Activated CD4-positive, alpha-beta T cell treated with anti-CD3 and anti-CD28 coated beads for 24 hours (primary cell): Measurements from ENCODE around the gene ITPRID2.
A peak's percentile ranks its signal among the peaks of the same experiment; 100 is the strongest.

ENCODE experiments used
- DNase-seq, 2 donors: peaks; one replicate each; pipeline ENCODE4 v3.0.0-alpha.2; 2020; ENCODE audit warnings: low read depth in 2 of 2

Gene ITPRID2

DNA sequence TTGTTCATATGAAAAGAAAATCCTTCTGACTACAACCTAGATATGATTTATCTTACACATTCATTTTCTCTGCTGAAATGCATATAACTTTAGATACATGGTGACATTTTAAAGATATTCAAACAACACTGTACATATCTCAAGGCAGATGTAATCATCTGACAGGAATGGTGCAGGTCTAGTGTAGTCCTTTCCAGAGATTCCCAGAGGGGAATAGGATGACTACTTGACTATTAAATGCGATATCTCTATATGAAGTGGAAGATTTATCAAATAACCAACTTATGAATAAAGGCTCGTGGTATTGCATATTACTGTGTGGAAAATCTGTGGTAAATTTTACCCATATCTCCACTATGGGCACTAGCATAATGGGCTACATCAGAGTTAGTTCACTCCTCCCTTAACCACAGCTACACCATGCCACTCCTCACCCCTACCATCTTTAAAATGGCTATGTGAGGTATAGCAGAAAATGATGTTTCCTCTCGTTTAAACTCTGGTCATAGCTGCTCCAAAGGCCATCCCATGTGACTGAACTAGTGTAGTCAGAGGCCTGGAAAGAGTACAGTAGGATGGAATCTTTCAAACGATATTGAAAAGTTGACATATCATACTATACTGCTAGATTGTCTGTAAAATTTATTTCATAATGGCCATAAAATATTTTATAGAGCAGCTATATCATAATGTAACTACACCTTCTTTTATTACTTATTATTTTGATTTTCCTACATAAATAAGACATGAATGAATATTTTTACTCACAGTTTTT, 9.1 kb upstream of the ITPRID2 start:
- no peak for DNase-seq

DNA sequence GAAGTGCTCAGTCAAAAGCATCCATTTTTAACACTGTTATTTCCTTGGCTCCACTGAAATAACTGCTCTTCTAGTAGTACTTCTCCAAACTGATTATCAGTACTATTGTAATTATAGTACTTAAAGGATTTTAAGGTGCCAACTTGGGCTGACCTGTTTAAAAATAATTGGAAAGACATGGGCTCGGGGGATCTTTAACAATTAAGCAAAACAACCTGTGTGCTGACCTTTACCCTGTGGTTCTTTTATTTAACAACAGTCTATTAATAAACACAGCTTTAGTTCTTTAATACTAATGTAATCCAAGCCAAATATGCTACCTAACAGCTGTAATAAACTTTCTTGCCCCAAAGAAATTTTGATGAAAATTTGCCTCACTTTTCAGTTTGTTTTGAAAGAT, 6.9 kb upstream of the ITPRID2 start:
- DNase-seq = no peak

DNA sequence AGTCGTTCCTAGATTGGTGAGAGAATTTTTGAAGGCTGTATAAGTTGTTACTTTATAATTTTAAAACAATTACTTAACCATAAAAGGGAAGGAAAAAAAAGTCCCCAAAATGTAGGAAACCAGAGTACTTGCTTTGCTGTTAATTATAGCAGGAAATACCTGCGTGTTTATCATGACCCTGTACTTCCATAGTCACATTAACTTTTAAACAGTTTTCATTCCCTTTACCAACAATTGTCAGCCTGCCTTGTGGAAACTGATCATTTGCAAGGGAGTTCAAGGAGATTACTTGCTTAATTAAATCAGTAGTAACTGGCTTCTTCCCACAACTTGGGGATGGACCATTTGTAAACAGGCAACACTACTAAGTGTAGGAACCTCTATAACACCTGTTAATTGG, 6.4 kb upstream of the ITPRID2 start:
- DNase-seq = no peak

DNA sequence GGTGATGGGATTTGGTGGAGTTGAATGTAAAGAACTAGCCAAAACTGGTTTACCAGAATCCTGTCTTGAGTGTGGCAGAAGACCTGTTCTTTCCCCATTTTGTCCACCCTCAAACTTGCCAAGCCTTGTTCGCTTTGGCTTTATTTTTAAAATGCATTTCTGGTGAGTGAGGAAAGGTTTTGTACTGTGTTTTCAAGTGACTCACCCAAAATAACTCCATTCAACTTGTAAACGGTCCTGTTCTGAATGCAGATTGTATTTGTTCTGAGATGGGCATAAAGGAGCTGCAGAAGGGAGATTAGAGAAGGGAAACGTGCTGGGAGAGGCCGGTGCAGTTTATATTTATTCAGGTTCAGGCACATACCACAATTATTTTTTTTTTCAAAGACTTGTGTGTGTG, 5.3 kb upstream of the ITPRID2 start:
- no peak for DNase-seq

DNA sequence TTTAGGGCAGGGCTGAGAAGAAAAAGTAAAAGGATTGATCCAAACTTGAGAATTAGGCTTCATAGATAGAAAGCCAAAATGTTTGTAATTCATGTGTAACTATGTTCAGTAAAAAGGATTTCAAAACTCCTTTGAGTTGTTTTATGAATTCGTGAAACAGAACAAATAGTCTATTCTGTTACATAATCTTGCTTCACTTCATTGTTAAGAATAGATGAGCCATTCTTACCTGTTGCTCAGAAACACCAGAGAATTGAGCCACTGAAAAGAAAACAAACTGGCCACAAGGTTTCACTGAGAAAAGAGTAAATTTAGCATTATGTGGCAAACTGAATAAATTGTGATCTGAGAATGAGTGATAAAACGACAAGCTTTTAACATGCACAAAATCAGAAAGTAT, 4.5 kb upstream of the ITPRID2 start:
- no peak for DNase-seq

DNA sequence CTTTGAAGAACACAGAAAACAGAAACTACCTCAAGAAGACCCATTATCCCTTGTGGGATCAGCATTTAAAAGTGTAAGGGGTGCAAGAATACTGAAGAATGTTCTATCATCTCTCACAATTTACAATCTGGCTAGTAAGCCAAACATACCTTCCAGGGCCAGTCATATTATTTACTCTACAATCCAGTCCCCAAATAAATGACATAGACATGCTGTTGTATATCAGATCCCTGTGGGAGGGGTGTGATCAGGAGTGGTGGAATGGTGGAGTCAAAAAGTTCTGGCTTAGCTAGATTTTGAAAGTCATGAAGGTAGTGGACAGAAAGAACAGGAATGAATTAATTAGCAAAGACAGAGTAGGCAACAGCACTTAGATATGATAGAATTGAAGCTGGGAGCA, 1.8 kb upstream of the ITPRID2 start:
- no peak for DNase-seq

DNA sequence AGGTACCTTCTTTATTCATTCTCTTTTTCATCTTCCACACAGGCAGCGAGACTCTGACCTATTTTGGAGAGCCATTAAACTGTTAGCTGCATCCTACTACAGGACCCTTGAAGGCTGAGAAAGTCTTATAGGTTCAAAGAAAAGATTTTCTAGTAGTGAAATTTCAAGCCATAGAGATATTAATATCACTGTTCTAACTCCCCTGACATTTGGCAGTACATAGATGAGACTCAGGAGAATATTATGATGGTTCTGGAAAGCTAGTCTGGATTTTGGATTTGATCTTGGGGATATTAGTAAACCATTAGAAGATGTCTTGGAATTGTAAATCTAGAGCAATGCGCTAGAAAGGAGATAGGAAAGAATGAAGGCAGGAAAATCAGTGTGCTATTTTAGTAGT, 1.3 kb upstream of the ITPRID2 start:
- no peak for DNase-seq

DNA sequence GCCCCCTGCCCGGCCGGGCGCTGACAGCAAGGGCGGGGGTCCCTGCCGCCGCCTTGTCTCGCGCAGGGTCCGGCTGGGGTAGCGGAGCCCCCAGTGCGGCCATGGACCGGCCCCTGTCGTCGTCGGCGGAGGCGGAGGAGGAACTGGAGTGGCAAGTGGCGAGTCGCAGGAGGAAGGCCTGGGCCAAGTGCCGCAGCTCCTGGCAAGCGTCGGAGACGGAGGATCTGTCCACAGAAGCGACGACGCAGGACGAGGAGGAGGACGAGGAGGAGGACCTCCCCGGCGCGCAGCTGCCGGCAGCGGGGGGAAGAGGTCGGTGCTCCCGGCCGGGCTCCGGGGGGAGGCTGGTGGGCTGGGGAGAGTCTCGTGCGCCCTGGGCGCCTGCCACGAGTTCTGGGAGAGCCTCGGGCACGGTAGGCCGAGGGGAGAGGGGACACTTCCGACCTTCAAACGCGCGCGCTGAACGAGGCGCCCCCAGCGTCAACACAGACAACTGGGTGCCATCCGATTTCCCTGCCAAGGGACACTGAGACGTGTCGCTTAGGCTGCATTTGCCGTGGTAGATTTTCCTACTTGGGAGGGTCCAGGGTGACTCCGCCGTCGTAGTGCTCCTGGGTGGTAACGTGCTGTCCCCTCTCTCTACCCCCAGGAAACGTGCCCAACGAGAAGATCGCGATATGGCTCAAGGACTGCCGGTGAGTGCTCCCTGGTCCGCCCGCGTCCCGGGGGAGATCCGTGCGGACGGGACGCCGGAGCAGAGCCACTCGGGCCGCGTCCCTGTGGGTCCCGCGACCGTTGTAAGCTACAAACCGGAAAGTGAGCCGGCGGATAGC, 652 bp downstream of the ITPRID2 start:
- peak; percentile 21 to 30 for DNase-seq

DNA sequence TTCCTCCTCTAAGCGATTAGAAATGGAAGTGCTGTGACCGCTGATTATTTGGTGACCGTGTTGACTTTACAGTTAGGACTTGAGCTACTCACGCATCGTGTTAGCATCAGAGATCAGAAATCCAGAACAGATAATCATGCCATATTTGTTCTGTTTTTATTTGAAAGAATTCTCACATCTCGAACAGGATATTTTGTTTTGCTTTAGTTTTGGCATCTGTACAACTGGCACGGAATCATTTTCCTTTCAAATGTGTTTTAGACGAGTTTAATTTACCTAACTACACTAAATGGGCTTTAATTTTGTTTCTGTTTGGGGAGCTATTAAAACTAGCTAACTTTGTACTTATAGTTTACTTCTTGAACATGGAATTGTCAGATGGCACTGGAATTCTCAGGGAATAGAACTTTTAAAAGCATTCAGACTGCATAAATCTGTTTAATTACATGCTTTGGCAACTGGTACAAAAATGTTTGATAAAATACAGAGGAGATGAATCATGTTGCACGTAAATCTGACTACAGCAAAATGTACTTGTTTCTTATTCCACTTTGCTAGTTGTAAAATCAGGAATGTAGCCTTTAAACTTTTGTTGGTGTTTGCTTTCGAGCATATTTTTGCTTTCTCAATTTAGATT, 1.4 kb downstream of the ITPRID2 start:
- no peak for DNase-seq

DNA sequence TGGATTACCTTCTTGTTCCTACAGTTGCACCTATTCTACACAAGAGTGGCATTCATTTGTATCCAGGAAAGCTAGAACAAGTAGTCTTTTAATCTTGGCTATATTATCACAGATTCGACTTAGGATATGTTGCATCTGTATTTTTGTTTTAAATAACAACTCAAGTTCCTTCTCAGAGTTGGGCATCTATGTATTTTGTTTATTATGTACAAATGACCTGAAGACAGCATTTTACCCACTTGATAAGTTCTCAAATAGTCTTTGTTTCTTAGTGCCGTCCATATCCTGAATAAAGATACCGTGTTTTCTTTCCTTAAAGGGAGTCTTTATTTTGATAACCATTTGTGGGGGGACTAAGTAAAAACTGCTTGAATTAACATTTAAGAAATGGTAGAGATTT, 2.9 kb downstream of the ITPRID2 start:
- no peak for DNase-seq

DNA sequence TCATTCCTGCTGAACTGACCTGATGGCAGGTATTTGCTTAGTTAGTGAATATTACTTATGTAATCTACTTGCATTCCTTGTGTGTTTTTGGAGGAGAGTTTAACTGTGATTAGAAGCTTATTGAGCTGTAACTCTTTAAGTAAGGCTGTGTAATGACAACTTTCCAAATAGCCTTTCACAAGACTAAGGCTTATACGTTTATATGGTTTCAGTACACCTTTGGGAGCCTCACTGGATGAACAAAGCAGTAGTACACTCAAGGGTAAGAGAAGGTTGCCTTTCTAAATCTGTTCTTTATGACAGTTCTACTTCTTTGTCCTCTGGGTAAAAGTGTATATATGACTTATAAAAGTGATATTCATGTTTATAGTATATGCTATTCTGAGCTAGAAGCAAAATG, 4.3 kb downstream of the ITPRID2 start:
- DNase-seq = no peak

DNA sequence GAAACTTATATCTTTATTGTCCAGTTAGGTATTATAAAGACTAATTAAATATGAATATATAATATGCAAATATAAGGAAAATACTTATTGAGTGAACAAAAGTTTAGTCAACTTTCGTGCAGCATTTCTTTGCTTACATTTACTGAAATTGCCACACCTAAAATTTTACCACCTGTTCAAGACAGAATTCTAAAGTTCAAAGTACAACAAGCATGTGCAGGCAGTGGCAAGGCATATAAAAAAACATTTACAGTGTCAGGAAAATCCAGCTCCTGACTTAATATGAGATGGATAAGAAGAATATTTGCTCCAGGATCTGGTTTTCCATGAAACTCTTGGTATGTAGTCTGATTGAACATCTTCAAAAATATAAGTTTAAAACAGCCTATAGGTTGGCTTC, 4.8 kb downstream of the ITPRID2 start:
- DNase-seq = no peak

DNA sequence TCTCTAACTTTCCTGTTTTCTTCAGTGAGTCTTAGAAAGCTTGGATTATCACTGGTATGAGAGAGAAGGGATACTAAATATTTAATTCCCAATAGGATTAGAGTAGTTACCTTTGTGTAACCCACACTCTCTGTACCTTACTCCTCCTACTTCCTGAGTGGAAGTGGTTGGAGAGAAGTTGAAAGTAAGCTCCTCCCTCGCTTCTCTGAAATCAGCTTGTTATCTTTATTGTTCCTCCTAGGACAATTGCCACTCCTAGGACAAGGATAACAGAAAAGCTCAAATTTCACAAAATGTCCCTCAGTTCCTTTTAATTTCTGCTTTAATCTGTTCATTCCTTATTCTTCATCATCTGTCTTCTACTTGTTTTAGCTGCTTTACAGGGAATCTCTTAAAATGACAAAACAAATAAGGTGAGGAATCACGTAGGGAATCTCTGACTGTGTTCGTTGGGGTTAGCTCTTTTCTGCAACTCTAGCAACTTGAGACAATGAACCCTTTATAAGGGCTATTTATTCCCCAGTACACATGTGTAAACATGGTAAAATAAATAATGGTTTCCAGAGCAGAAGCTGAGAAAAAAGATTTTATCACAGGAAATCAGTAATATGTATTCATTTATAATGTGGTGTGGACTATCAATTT, 8.6 kb downstream of the ITPRID2 start:
- no peak for DNase-seq

DNA sequence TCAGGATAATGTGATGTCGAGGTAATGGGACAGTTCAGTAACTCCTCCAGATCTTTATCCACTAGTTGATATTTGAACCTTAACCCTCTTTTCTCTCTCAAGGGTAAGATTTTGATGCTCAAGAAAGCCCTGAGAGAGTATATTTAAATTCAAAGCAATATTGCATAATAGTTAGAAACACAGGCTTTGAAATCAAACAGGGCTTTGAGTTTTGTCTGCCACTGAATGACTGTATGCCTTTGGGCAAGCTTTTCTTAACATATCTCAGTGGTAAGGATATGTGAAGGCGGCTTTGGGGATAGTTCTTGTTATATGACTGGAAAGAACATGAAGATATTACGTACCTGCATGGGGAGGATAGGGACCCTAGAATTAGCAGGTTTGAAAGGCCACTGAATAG, 11.1 kb downstream of the ITPRID2 start:
- no peak for DNase-seq

DNA sequence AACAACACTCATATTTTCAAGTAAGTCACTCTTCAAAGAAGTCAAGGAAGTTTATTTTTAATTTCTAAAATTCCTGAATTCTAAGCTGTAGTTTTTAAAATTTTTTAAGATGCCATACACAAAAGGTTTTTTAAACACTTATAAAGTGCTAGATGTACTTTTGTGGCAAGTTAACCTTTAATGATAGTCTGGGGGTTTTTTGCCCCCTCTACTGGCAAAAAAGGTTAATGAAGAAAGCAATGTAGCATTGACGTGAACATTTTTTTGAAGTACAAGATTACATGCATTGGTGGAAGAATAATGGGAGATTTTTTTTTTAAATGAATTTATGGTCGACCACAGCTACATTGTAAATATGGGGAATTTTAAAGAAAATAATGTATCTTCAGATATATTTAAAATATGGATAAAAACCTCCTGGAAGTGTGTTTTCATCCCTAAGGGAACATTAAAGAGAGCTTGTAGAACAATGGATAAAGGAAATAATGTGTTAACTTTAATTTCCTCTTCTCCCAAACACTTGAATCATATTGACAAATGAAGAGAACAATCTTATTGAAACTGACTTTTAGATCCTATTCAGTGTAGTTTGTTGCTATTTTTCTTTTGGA, 12.6 kb downstream of the ITPRID2 start:
- no peak for DNase-seq

DNA sequence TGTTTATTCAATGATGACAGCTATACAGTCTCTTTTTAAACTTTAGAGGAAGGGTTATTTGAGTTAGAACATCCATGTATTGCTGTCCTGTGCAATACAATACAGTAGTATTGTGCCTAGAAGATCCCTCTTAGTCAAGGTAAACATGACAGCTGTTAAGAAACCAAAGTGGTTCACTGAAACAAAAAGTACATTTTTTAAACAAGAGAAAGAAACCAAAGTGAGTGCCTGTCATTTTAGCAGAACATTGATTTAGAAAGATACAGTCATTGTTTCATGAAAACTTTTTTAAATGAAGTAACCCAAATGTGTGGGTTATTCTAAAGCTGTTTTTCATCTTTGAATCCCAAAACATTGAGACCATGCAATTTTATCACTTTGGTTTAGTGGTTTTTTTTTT, 15.5 kb downstream of the ITPRID2 start:
- no peak for DNase-seq

DNA sequence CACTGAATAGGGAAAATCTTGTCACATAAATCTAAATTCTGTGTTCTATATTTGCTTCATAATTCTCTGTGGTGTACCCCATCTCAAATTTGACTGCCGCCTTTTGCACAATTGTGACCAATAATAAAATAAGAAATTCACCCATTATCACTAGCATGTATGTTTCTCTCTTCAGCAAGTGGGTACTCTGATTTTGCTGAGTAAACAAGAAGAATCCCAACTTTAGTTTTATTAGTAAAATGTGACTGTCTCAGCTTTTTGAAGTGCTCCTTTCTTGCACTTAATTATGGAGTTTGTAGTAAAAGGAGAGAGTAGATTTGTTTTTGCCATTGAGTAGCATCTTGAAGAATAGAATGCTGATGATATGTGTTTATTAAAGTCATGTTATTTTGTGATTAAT, 16.1 kb downstream of the ITPRID2 start:
- no peak for DNase-seq

DNA sequence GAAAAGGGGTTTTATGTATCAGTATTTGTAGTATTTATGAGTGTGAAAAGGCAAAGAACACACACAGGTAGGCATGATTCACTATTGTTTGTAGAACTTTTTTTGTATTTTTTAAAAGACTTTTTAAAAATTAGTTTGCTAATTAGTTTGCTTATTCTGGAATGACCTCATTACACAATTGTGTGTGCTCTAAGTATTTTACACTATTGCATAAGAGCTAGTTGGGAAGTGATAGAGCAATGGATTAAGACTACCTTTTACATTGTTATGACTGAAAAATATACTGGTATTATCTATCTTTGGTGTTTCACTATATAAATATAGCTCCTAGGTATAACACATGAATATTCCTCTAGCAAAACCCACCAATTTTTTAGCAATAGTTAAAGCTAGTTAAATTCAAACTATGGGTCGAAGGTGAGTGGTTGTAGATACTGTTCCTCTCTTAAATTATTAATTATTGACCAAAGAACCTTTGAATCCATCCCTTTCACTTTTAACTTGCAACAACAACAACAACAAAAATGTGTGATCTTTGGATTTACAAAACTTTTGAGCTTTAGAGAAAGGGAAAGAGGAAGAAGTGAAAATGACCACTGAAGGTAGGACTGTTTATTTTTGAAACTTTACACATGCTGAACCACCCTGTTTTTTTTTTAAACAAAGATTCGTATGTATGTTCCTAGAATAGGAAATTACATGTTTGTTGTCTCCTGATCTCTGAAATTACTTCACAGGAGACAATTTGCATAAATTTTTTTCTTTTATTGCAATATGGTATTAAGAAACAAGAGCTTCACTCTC, 18.7 kb downstream of the ITPRID2 start:
- no peak for DNase-seq

DNA sequence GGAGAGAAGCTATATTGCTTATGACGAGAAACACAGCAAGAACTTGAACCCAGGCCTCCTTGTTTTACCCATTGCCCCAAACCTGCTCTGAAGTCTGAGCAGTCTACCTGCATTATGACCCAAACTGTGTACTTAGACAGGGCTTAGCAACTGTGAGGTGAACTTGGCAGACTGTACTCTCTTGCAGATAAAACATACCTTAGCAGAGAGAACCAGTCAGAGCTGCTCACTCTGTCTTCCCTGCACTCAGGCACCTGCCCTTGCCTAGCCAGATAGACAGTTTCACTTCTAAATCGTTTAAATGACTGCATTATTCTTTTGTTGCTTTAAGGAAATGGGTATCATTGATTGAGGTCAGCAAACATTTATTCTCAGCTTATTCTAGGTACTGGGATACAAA, 20.3 kb downstream of the ITPRID2 start:
- DNase-seq = no peak

DNA sequence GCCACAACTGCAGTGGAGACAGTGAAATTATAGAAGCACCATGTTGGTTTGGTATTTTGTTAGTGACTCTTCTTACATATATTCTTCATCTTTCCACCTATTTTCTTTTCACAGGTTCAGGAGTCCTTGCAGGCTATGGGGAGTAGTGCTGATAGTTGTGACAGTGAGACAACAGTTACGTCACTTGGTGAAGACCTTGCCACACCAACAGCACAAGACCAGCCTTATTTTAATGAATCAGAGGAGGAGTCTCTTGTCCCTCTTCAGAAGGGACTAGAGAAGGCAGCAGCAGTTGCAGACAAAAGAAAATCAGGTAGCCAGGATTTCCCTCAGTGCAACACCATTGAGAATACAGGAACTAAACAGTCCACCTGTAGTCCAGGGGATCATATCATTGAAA, 23.6 kb downstream of the ITPRID2 start:
- no peak for DNase-seq
